ENCODE results near the gene MACROD2. TPM values are rescaled to one million over a fixed set of nuclear protein-coding genes. Genes with fewer than 3 reads are reported as not detected.
A peak's percentile ranks its signal among the peaks of the same experiment; 100 is the strongest.

The MACROD2 gene
- total RNA-seq, 1 donor: 1.3 TPM

GRCh38 chr20:14866841-14867514, 871.7 kb downstream of the MACROD2 start:
- no peak overlapping the region for H3K4me3 ChIP-seq (ENCODE audit: low read depth, low read length)
- no peak for TF ChIP-seq CTCF (IDR thresholded peaks at IDR 0.05; ENCODE audit: insufficient read depth, low read length)
- DNase-seq (ENCODE audit: low read depth): no peak

GRCh38 chr20:14877301-14878028, 882.1 kb downstream of the MACROD2 start:
- TF ChIP-seq CTCF (IDR thresholded peaks at IDR 0.05; ENCODE audit: insufficient read depth, low read length): no peak
- no peak overlapping the region for H3K4me3 ChIP-seq (ENCODE audit: low read depth, low read length)
- no peak for DNase-seq (ENCODE audit: low read depth)

- no peak overlapping the region for H3K4me3 ChIP-seq (ENCODE audit: low read depth, low read length)
- TF ChIP-seq CTCF (IDR thresholded peaks at IDR 0.05; ENCODE audit: insufficient read depth, low read length): no peak
- no peak for DNase-seq (ENCODE audit: low read depth)
Observed at GRCh38 chr20:14878676-14879019, 883.3 kb downstream of the MACROD2 start.

- peak; percentile 66 for DNase-seq (ENCODE audit: low read depth)
- H3K4me3 ChIP-seq (ENCODE audit: low read depth, low read length): no peak overlapping the region
- TF ChIP-seq CTCF (IDR thresholded peaks at IDR 0.05; ENCODE audit: insufficient read depth, low read length): no peak
Observed at GRCh38 chr20:14879020-14879697, 883.8 kb downstream of the MACROD2 start.

GRCh38 chr20:14879839-14880238, 884.5 kb downstream of the MACROD2 start:
- no peak overlapping the region for H3K4me3 ChIP-seq (ENCODE audit: low read depth, low read length)
- TF ChIP-seq CTCF (IDR thresholded peaks at IDR 0.05; ENCODE audit: insufficient read depth, low read length): no peak
- DNase-seq (ENCODE audit: low read depth): peak; percentile 22

GRCh38 chr20:14881518-14881917, 886.2 kb downstream of the MACROD2 start:
- no peak for DNase-seq (ENCODE audit: low read depth)

More at GRCh38 chr20:14881518-14881917, 886.2 kb downstream of the MACROD2 start:
- no peak overlapping the region for H3K4me3 ChIP-seq (ENCODE audit: low read depth, low read length)
- no peak for TF ChIP-seq CTCF (IDR thresholded peaks at IDR 0.05; ENCODE audit: insufficient read depth, low read length)
